HCEC 1CT (cell line): ENCODE data around the gene QRICH2.
A peak's percentile ranks its signal among the peaks of the same experiment; 100 is the strongest.
"Not testable (repeated sequence)": the region's sequence is repeated elsewhere in the genome, so short reads cannot be mapped to it uniquely, and the experiment has no call there.

Source experiments
- DNase-seq: peaks from one replicate; pipeline ENCODE4 v3.0.0-alpha.2; 2017

Gene QRICH2

DNA sequence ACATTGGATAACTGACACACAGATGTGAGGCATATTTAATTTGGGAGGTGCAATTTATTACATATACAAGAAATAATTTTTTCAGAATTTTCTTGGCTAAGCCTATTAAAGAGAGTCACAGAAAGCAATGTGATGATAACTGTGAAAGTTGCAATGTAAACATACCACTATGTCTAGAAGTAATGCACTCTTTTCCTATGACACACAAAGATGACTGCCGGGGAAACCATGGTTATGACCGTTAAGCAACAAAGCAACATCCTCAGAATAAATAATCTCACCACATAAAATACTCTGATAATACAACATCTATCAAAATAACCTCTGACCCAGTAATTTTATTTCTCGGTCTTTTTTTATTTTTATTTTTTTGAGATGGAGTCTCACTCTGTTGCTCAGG, 10.5 kb upstream of the QRICH2 start:
- DNase-seq: no peak

DNA sequence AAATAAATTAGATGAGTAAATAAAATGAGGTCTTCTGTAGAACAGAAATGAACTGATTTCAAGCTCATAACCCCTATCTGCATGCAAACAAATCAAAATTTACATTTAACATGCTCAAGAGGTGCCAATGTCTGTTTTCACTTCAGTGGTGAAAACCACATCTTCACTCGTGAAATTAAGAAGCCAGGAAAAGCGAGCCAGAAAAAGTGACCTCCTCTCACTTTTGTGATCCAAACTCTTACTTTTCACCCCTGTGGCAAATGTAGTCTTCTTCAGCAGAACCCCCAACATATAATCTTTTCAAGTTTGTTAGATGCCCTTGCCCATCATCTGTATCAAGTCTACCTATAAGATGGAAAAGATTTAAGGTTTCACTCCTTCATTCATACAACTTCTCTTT, 9.5 kb upstream of the QRICH2 start:
- no peak for DNase-seq

DNA sequence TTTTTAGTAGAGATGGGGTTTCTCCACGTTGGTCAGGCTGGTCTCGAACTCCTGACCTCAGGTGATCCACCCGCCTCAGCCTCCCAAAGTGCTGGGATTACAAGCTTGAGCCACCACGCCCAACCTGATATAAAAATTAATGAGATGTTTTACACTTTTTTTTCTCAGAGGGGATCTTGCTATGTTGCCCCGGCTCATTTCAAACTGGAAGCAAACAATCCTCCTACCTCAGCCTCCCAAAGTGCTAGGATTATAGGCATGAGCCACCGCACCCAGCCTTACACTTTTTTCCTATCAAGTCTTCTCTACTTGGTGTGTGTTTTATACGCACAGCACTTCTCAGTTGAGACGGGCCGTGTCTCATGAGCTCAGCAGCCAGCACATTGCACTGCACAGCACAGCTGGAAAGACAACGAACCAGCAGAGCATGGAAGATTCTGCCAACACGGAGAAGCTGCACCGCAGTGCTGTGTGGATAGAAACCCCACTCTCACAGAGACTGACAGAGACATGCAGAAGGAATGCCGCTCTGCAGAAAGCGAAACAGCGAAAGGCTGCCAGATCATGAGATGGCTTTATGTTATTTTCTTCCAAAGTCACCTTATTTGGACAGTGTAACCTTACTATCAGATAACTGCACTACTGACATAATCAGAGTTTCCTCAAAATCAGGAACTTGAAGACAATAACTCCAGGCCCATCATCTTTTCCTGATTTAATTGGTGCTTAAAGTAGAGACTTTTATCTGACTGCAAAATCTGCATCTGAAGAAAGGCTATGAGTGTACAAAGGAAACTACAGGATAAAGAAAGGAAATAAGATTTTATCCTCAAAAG, 6.5 kb upstream of the QRICH2 start:
- no peak for DNase-seq

DNA sequence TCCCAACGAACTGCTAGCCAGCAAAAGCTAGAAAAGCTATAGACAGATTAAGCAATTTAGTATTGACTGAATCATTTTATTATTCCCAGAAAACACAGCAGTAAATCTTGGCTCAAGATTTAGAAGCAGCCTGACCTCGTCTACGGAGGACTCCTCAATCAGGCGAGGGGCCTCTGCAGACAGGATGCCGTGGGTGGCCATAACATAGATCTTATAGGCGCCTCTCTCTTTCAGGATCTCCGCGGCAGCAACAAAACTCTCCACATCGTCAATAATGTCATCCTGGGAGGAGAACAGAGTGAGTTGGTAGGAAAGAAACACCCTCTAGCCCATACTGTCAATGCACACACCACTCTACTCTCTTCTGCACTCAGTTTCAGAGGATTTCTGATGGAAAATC, 4.7 kb upstream of the QRICH2 start:
- no peak for DNase-seq

DNA sequence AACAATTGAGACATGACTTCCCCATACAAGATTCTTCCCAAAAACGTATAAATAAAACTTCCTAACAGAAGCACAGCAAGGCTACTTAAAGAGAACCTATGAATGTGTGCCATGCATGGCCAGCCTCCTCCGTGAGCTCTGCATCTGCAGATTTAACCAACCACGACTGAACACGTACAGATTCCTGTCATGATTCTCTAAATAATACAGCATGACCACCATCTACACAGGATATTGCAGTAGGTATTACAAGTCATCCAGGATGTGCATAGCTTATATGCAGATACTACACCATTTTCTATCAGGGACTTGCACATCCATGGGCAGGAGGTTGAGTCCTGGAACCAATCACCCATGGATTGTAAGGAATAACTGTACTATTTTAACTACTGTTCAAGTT, 1.4 kb upstream of the QRICH2 start:
- DNase-seq: no peak

DNA sequence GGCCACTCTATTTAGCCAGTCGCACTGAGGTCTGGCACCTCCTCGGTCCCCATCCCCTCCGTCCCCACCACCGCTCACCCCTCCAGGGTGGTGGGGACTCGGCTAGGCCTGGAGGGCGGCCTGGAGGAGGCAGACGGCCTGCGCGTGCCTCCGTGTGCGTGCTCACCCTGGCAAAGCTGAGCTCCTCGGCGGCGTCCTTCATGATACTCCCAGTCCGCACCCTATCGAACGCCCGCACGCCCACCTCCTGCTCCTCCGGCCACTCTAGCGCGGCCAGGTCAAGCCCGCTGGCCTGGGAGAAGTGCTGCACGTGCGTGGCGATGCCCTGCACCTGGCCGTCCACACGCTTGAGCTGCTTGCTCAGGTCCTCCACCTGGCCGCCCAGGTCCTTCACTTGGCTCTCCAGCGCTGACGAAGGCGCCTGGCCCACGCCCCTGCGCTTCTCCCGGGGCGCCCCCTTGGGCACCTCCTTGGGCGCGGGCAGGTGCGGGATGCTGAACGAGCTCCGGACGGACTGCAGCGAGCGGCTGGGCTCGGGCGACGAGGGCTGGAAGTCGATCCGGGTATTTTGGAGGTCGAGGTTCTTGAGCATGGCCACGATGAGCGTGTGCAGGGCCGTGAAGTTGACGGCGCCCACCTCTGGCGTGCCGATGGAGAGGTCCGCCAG, 644 bp downstream of the QRICH2 start:
- no peak for DNase-seq

DNA sequence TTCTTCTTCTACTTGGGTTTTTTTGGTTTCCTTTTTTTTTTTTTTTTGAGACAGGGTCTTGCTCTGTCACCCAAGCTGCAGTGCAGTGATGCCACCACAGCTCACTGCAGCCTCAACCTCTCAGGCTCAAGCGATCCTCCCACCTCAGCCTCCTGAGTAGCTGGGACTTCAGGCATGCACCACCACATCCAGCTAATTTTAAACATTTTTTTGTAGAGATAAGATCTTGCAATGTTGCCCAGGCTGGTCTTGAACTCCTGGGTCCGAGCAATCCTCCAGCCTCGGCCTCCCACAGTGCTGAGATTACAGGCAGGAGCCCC, 3.0 kb downstream of the QRICH2 start:
- DNase-seq: not testable (repeated sequence)

DNA sequence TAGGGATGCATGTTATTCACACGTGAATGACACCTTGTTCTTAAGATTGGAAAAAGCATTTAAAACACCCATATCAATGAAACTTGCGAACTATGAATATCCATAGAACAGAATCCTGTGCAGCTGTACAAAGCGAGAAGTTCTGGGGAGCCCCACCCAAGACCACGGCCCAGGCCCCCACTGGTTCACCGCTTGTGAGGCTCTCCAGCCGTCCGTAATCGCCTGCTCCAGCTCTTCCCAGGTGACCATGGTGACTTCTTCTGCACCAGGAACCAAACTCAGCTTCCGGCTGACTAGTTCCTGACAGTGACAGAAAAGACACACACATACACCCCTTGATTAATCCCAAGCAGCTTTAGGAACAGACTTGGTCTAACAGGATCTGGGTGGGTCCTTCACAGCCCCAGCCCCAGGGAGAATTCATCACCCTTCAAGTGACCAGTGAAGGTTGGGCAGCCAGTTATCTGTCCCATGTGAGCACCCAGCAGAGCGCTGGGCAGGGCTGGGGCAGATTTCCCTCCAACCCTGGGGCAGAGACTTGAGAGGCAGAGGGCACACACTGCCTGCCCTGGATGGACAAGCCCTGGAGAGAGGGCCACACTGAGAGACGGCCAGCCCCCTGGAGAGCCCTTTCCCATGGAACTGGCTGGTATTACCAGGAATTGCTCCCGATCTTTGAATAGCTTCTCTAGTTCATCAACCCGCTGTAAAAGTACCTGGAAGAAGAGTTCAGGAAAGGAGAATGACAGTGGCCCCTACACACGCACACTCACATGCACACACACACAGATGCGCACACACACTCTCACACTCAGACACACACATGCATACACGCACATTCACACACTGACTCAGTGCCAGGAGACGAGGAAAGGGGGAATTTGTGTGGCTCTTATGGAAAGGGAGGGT, 3.6 kb downstream of the QRICH2 start:
- no peak for DNase-seq

DNA sequence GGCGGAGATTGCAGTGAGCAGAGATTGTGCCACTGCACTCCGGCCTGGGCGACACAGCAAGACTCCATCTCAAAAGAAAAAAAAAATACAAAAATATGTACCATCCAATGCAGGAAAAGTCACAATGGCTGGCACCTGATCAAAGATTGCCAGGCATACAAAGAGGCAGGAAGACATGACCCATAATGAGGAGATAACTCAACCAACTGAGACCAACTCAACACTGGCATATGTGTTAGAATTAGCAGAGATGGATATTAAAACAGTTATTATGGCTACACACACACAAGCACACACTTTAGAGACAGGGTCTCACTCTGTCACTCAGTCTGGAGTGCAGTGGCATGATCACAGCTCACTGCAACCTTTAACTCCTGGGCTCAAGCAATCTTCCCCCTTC, 10.6 kb downstream of the QRICH2 start:
- DNase-seq: no peak

DNA sequence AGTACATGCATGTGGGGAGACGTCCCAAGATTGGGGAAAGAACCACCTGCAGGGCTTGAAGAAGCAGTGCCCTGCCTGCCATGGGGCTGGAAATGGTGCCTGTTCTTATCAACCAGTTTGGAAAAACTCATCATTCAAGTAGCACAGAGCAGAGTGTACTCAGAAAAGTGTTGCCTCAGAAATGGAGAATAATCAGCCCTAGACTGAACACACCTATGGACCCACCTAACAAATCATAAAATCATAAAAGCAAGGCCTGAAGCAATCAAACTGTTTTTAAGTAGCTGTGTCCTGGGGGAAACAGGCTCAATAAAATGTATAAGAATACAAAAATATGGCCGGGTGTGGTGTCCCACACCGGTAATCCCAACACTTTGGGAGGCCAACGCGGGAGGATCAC, 11.2 kb downstream of the QRICH2 start:
- no peak for DNase-seq

DNA sequence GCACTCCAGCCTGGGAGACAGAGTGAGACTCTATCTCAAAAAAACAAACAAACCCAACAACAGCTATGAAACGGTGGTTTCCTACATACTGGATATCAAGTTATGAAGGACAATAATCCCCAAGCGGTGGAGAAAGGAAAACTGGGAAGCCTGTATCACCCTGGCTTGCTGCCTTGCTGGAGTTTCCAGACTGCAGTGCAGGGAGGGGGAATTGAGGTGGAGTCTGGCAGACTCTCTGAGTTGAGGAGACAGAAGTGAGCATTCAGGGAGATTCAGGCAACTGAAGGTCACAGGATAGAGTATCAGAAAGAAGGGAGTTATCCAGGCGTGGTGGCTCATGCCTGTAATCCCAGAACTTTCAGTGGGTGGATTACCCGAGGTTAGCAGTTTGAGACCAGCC, 11.9 kb downstream of the QRICH2 start:
- DNase-seq: no peak

DNA sequence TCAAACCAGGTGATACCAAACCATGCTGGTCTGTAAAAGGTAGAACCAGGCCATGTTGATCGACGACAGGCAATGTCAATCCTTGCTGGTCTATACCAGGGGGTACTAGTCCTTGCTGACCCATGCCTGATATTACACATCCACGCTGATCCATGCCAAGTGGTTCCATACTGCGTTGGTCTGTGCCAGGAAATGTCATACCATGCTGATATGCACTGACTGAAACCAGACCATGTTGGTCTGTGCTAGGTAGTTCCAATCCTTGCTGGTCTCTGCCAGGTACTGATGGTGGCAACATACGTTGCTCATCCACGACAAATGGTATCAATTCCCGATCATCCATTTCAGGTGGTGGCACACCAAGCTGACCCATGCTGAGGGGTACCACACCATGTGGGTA, 15.0 kb downstream of the QRICH2 start:
- DNase-seq: no peak

DNA sequence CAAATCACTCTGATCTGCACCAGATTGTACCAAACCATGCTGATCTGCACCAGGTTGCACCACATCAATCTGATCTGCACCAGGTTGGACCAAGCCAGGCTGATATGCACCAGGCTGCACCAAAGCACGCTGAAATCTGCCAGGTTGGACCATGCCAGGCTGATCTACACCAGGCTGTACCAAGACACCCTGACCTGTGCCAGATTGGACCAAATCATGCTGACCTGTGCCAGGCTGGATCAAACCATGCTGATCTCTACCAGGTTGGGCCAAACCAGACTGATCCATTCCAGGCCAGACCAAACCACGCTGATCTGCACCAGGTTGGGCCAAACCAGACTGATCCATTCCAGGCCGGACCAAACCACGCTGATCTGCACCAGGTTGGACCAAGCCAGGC, 15.5 kb downstream of the QRICH2 start:
- DNase-seq: no peak

DNA sequence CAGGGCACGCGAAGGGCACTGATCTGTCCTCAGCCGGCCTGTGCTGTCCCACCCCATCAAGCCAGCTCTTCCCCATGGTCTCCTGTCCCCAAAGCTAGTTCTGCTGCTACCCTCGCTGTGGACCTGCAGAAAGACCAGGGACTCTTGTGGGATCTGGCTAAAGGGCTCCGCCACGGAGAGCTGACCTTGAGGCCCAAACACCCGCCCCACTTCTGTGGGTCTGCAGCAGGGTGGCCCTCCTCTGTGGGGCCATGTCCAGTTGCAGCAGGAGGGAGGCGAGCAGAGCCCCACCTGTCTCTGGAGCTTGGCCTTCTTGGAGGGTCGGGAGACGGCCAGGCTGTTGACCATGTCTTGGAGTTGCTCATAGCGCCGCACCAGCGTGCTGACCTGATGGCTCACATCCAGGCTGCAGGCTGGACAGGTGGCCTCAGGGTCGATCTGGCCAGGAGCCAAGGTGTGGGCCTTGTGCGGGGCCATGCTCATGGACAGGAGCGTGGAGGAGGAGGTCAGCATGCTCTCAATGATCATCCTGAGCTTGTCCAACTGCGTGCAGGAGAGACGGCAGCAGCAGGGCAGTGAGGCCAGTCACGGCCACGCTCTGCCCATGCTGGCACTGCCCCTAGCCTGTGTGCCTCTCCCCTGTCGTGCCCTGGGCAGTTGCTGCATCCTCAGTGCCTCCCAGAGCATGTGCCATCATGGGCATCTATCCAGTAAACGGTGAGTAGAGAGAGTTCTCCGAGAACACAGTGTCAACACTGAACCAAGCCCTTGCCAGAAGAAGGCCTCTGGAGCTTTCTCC, 26.3 kb downstream of the QRICH2 start:
- DNase-seq: no peak

DNA sequence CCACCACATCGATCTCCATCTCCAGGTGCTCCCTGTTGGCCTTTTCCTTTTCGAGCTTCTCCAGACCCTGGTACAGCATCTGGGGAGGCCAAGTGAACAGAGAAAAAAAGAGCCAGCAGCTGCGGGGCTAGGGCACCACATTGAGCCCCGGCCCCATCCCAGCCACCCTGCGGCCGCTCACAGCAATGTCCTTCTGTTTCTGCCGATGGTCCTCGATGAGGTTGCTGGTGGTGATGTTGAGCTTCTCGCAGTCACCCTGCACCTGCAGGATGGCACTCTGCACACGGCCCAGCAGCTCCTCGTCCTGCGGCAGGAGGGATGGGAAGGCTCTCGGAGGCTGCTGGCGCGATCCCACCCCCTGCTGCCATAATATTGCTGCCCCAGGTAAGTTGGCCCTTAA, 27.4 kb downstream of the QRICH2 start:
- no peak for DNase-seq

DNA sequence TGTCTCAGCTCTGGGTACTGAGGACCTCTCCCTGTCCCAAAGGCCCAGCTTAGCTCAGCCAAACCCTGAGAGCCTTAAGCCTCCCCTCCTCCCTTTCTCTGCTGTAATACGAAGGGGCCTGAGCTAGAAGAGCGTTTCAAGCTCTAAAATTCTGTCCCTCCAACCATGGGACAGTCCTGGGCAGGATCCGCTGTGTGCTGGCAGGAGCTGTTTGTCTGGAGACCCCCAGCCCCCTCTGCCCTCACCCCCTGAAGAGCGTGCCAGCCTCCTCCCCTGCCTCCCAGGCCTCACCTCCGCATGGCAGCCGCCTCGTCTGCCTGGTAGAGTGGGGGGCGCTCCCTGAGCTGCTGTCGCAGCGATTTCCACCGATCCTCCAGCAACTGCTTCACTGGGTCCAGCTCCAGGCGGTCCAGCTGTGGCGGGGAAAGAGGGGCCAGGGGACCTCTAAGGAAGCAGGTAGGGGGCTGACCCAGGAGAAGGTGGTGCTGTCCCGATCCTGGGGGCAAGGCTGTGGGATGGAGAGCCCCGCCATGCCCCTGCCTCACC, 28.3 kb downstream of the QRICH2 start:
- no peak for DNase-seq

DNA sequence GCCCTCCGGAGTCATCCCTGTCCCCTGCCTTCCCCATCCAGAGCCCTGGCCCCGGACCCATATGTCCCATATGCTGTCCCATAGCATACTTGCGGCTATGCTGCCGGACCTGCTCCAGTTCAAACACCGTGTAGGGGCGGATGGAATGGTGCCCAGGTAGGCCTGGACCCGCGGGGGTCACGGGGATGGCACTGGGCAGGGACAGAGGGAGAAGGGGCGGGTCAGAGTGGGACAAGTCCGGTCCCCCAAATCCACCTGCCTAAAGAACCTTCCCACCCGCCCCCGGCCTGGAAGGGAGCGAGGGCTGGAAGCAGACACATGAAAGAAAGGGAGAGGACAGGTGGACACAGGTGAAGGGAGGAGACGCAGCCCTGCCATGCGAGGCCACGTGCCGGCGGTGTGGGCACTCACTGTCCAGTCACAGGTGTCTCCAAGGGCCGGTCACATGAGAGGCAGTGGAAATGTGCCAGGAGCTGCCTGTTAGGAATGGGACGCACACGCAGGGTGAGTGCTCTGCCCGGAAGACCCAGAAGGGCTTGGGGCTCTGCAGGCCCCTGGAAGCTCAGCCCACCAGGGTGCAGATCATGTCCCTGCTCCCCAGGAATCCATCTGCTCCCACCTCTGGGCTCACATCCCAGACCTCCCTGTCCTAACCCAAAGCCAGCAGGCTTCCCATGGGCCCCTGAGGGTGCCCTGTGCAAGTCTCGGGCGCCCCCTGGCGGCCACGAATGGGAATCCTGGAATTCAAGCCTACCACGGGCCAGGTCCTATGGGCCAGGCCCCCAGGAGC, 28.9 kb downstream of the QRICH2 start:
- peak; percentile 59 for DNase-seq

DNA sequence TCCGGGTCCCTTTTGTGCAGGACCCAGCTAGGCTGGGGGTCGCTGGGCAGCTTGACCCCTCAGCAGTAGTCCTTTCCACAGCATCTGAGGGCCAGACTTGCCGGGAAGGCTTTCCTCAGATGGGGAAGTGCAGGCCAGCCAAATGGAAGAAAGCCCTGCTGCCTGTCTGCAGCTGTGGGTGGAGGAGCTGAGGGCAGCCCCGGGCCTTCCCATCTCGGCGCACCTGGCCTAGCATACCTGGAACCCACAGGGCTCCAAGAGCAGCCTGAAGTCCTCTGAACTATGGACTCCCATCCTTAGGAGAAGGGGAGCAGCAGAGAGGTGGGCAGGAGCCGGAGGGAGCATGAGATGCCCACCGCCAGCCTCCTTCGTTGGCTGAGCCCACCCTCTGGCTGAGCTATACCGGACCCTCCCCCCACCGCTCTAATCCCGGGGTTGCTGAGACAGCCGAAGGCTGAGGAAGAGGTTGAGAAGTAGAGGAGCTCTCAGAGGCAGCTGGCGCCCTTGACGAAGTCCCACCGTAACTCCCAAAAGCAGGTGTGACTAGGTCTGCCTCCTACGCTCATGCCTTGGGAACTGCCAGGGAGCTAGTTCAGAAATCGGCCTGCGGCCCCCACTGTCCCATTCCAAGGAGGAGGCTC, 29.7 kb downstream of the QRICH2 start:
- DNase-seq: no peak

DNA sequence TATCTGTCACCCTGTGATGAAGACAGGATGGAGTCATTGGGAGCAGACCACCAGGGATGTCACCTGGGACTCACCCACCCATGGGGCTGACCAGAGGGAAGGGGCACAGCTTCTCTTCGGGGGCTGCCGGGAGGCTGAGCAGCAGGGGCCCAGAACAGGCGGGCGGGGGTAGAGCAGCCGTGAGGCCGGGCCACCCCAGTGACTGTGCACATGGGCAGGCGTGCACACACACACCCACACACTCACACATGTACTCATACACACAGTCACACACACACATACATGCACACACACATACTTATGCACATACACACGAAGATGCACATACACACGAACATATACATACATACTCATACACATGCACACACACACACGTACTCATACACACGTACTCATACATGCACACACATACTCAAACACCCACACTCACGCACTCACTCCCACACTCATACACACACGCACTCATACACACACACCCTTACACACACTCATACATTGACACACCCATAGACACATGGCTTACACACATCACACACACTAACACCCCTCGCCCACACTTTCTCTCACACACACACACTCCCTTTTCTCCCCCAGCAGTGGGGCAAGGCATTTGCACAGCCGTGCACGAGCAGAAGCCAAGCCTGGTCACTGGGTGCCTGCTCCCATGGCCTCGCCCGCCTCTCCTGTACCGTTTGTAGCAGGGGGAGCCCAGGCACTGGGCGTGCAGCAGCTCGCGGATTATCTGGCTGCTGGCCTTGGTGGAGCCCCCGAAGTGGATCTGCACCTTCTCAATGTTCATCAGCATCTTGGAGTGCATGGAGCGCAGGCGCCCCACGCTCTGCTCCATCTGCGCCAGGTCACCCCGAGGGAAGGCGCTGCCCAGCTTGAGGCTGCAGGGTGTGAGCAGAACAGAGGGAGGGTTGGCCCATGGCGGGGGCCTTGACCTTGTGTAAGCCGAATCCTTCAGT, 30.5 kb downstream of the QRICH2 start:
- DNase-seq: no peak
